Body of pancreas (tissue), 4 donors: ENCODE results near the gene TRPM2.

Experiments used
- CTCF ChIP-seq, 7 experiments: fragments of 450-650 bp in 4 of 7; fragments of 200-600 bp in 3 of 7; sonication (generic) in 3 of 7; IDR thresholded peaks; one replicate each; pipeline ENCODE4 v1.5.1; 2016 to 2019; ENCODE audit warnings: antibody characterized with exemption in 7 of 7
- POLR2A ChIP-seq, 3 donors: fragments of 450-650 bp; IDR thresholded peaks; one replicate each; pipeline ENCODE4 v1.6.1; 2016; ENCODE audit warnings: antibody characterized with exemption in 3 of 3, mild to moderate bottlenecking in 2 of 3

DNA sequence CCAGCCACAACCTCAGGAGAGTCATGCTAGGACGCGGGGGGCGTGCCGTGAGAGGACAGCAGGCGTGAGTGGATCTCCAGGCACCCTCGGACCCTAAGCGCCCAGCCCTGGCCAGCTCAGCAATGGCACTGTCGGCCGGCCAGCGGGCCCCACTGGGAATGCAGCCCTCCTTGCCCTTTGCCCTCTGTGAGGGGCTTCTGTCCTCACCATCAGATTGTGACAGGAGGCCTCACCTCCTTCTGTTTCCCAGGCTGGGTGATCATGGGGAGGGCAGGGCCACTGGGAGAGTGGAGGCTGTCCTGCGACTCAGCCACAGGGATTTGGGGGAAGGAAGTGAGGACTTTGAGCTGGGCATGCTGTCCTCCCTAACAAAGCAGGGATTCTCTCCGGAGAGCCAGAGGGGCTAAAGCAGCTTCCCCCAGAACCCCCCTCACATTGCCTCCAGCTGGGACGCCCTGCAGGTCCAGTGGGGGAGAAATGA lies 95.3 kb downstream of the TRPM2 start:
- no peak for TF ChIP-seq CTCF (IDR thresholded peaks at IDR 0.05)
- no peak for TF ChIP-seq POLR2A (IDR thresholded peaks at IDR 0.05)
